ENCODE results near the gene ZNF99. TPM values are rescaled to one million over a fixed set of nuclear protein-coding genes. Genes with fewer than 3 reads are reported as not detected.

Gene ZNF99
- total RNA-seq (not detected), total RNA-seq (0 to 0.27 (median 0) reads per million in 172 experiments)
- polyA plus RNA-seq (2013, experiment 1 of 2): not detected
- 0.01 TPM for polyA plus RNA-seq (2013, experiment 2 of 2)

GRCh38 chr19:22783651-22784410 lies at the start of gene ZNF99:
ZNF99 (minus strand) TSS chr19:22784151; CDS start chr19:22784016, 135 bp downstream.
- POLR2A ChIA-PET: no interaction called here
- Mint-ChIP-seq H3K36me3 (ENCODE audit: low read depth) (peaks cover 7% of the 10 kb centered on the region), H3K4me1 (ENCODE audit: low read depth) (no peaks in the 10 kb centered on the region), H3K27me3 (peaks cover 4% of the 10 kb centered on the region), H3K9me3 (peaks cover 13% of the 10 kb centered on the region), H3K27ac (no peak within 1 kb of the TSS), H3K4me3 (no peak within 1 kb of the TSS)
- intact Hi-C loops (cut with DNase I, micrococcal nuclease): no loop called here
- Histone ChIP-seq H3K27me3 (ENCODE audit: control insufficient read depth in 1 of 2, insufficient read depth in 2 of 2, low read length in 2 of 2) (peaks cover 0 to 3% of the 10 kb centered on the region in 2 experiments), H3K27ac (ENCODE audit: low read depth in 1 of 2, low read length in 2 of 2) (no peak within 1 kb of the TSS), H3K9me3 (ENCODE audit: control insufficient read depth in 1 of 2, insufficient read depth in 1 of 2, low read length in 2 of 2) (peaks cover 0 to 38% of the 10 kb centered on the region in 2 experiments), H3K36me3 (ENCODE audit: insufficient read depth, low read length) (no peaks in the 10 kb centered on the region), H3K4me1 (ENCODE audit: insufficient read depth, low read length) (no peaks in the 10 kb centered on the region), H3K4me3 (ENCODE audit: low read length) (no peak within 1 kb of the TSS)
- ATAC-seq (ENCODE audit: poor library complexity): no peak
- CTCF ChIA-PET: no interaction called here
- DNase-seq: peak in 1 of 14 experiments; percentile 32
- no peak for TF ChIP-seq CTCF (IDR thresholded peaks at IDR 0.05)

GRCh38 chr19:22832031-22832762 lies 48.2 kb upstream of the ZNF99 start, which contains the start of gene ZNF723:
ZNF723 (plus strand) TSS chr19:22832291; CDS start chr19:22832380, 89 bp downstream.
- DNase-seq (no peak), ATAC-seq (ENCODE audit: poor library complexity) (no peak)
- Mint-ChIP-seq H3K36me3 (ENCODE audit: low read depth) (peaks cover 8% of the 10 kb centered on the region), H3K27ac (no peak within 1 kb of the TSS), H3K4me3 (no peak within 1 kb of the TSS), H3K27me3 (no peaks in the 10 kb centered on the region), H3K9me3 (no peaks in the 10 kb centered on the region), H3K4me1 (ENCODE audit: low read depth) (no peaks in the 10 kb centered on the region)
- no peak within 1 kb of the TSS for H3K27ac ChIP-seq (ENCODE audit: low read depth in 1 of 2, low read length in 2 of 2)
- ChIA-PET CTCF (no interaction called here), POLR2A (no interaction called here)
- H3K9me3 ChIP-seq (ENCODE audit: control insufficient read depth in 1 of 2, insufficient read depth in 1 of 2, low read length in 2 of 2): peaks cover 18 to 48% of the 10 kb centered on the region in 2 experiments
- no peaks in the 10 kb centered on the region for H3K4me1 ChIP-seq (ENCODE audit: insufficient read depth, low read length)
- H3K4me3 ChIP-seq (ENCODE audit: low read length): no peak within 1 kb of the TSS
- TF ChIP-seq CTCF (IDR thresholded peaks at IDR 0.05): no peak
- no peaks in the 10 kb centered on the region for H3K27me3 ChIP-seq (ENCODE audit: control insufficient read depth in 1 of 2, insufficient read depth in 2 of 2, low read length in 2 of 2)
- intact Hi-C loops (cut with DNase I, micrococcal nuclease): no loop called here
- H3K36me3 ChIP-seq (ENCODE audit: insufficient read depth, low read length): no peaks in the 10 kb centered on the region

- ChIA-PET POLR2A (no interaction called here), CTCF (no interaction called here)
- intact Hi-C loops (cut with DNase I, micrococcal nuclease): no loop called here
- ATAC-seq (ENCODE audit: poor library complexity) (no peak), DNase-seq (no peak)
- Histone ChIP-seq H3K4me1 (ENCODE audit: insufficient read depth, low read length) (no peaks in the 10 kb centered on the region), H3K27me3 (ENCODE audit: control insufficient read depth in 1 of 2, insufficient read depth in 2 of 2, low read length in 2 of 2) (no peaks in the 10 kb centered on the region), H3K27ac (ENCODE audit: low read depth in 1 of 2, low read length in 2 of 2) (no peak overlapping the region), H3K9me3 (ENCODE audit: control insufficient read depth in 1 of 2, insufficient read depth in 1 of 2, low read length in 2 of 2) (peaks cover 18 to 48% of the 10 kb centered on the region in 2 experiments), H3K36me3 (ENCODE audit: insufficient read depth, low read length) (no peaks in the 10 kb centered on the region), H3K4me3 (ENCODE audit: low read length) (no peak overlapping the region)
- no peak overlapping the region for H3K27ac Mint-ChIP-seq
- no peak overlapping the region for H3K4me3 Mint-ChIP-seq
- H3K4me1 Mint-ChIP-seq (ENCODE audit: low read depth): no peaks in the 10 kb centered on the region
- no peak for TF ChIP-seq CTCF (IDR thresholded peaks at IDR 0.05)
- H3K9me3 Mint-ChIP-seq: no peaks in the 10 kb centered on the region
- no peaks in the 10 kb centered on the region for H3K27me3 Mint-ChIP-seq
- H3K36me3 Mint-ChIP-seq (ENCODE audit: low read depth): peaks cover 8% of the 10 kb centered on the region
Measured at GRCh38 chr19:22831211-22831610, 47.3 kb upstream of the ZNF99 start.

All from CD4-positive, alpha-beta T cell (primary cell).